GM18505 (cell line): ENCODE measurements around the gene NR2F6.
A peak's percentile ranks its signal among the peaks of the same experiment; 100 is the strongest.

Source experiments
- ATAC-seq: cut with Tn5 transposase; IDR thresholded peaks from one replicate; pipeline ENCODE4 v1.9.1; 2021; ENCODE audit not compliant: unreplicated experiment
- POLR2A ChIP-seq: IDR thresholded peaks from 4 replicates; pipeline ENCODE4 v1.6.1; 2011; ENCODE audit warnings: borderline replicate concordance; ENCODE audit not compliant: insufficient read depth, insufficient read length; ENCODE audit errors: extremely low read depth

The NR2F6 gene

GRCh38 chr19:17259118-17259780, 13.5 kb upstream of the NR2F6 start:
- TF ChIP-seq POLR2A, result no peak
- no peak for ATAC-seq

- TF ChIP-seq POLR2A, result no peak
- no peak for ATAC-seq
Measured at GRCh38 chr19:17256130-17256529, 10.4 kb upstream of the NR2F6 start.

- TF ChIP-seq POLR2A, result no peak
- no peak for ATAC-seq
Measured at GRCh38 chr19:17255150-17255621, 9.5 kb upstream of the NR2F6 start.

- TF ChIP-seq POLR2A, result no peak
- ATAC-seq, result no peak
Measured at GRCh38 chr19:17254636-17255035, 8.9 kb upstream of the NR2F6 start.

GRCh38 chr19:17249887-17250548, 4.3 kb upstream of the NR2F6 start:
- TF ChIP-seq POLR2A, result no peak
- no peak for ATAC-seq

- no peak for TF ChIP-seq POLR2A
- no peak for ATAC-seq
Measured at GRCh38 chr19:17248011-17248776, 2.5 kb upstream of the NR2F6 start.

GRCh38 chr19:17246681-17247425, 1.1 kb upstream of the NR2F6 start:
- ATAC-seq, result peak; percentile 5
- TF ChIP-seq POLR2A, result no peak

GRCh38 chr19:17244618-17245534, 843 bp downstream of the NR2F6 start:
- no peak for TF ChIP-seq POLR2A
- ATAC-seq, result peak; percentile 16

- no peak for TF ChIP-seq POLR2A
- ATAC-seq, result no peak
Measured at GRCh38 chr19:17243830-17244617, 1.7 kb downstream of the NR2F6 start.

GRCh38 chr19:17243211-17243829, 2.4 kb downstream of the NR2F6 start:
- TF ChIP-seq POLR2A, result no peak
- ATAC-seq, result no peak
